Heart right ventricle (tissue), 16 donors: ENCODE data around the gene FANK1. TPM values are rescaled to one million over a fixed set of nuclear protein-coding genes. Genes with fewer than 3 reads are reported as not detected.

ENCODE experiments used
- ATAC-seq, 8 donors: fragments of 200-7000 bp; cut with Tn5 transposase; one replicate each; pipeline ENCODE4 v1.9.1; 2020; ENCODE audit warnings: mild to moderate bottlenecking in 8 of 8, moderate library complexity in 8 of 8, moderate number of reproducible peaks in 1 of 8
- DNase-seq, 2 donors: peaks; one replicate each; pipeline ENCODE4 v3.0.0-alpha.2; 2020
- H3K27ac ChIP-seq, 10 donors: fragments of 200-600 bp; sonication (generic) in 2 of 10; one replicate each; pipeline versions ENCODE4 v1.5.0 to v1.8.0; 2020 to 2022; ENCODE audit warnings: mild to moderate bottlenecking in 3 of 10
- H3K27me3 ChIP-seq, 7 donors: fragments of 200-600 bp; one replicate each; pipeline ENCODE4 v1.8.0; 2021 to 2022; ENCODE audit warnings: mild to moderate bottlenecking in 2 of 7
- H3K36me3 ChIP-seq, 9 donors: fragments of 200-600 bp; sonication (generic) in 1 of 9; one replicate each; pipeline versions ENCODE4 v1.5.0 to v1.8.0; 2020 to 2022; ENCODE audit warnings: mild to moderate bottlenecking in 2 of 9
- H3K4me1 ChIP-seq, 9 donors: fragments of 200-600 bp; sonication (generic) in 1 of 9; one replicate each; pipeline versions ENCODE4 v1.5.0 to v1.8.0; 2020 to 2022; ENCODE audit warnings: mild to moderate bottlenecking in 4 of 9
- H3K4me3 ChIP-seq, 10 donors: fragments of 200-600 bp; sonication (generic) in 2 of 10; one replicate each; pipeline versions ENCODE4 v1.5.0 to v1.8.0; 2020 to 2022; ENCODE audit warnings: mild to moderate bottlenecking in 7 of 10, moderate library complexity in 2 of 10
- H3K9me3 ChIP-seq, 11 donors: fragments of 200-600 bp in 10 of 11; sonication (generic) in 2 of 11; one replicate each; pipeline versions ENCODE4 v1.5.0 to v1.8.0; 2013 to 2022; ENCODE audit warnings: mild to moderate bottlenecking in 2 of 11, control low read depth in 1 of 11, moderate library complexity in 1 of 11
- WGBS, 2 donors: extraction: QIAGEN DNeasy Blood & Tissue Kit; methylation state at CpG; one replicate each; pipeline ENCODE4 v1.1.7; 2013; ENCODE audit warnings: inconsistent platforms in 1 of 2; 5-methylcytosine and 5-hydroxymethylcytosine counted together
- intact Hi-C, 10 donors: fragments of 100-400 bp; cut with DNase I; formaldehyde crosslinking; loops; one replicate each; pipeline versions ENCODE4 v1.11.1 to v1.14.2; 2022
- polyA plus RNA-seq, 2 donors: library from polyadenylated mRNA; stranded (reverse); fragments of 200-250 nt; gene quantifications; one replicate each; pipeline ENCODE4 v1.2.3, GENCODE V29; 2013
- total RNA-seq, 10 donors: library from RNA; stranded (reverse); fragmentation: NEBNext Ultra II Directional in 3 of 10; extraction: Animal tissue kit (Norgen Biotek cat#: 25700) in 3 of 10; gene quantifications; one replicate each; pipeline versions ENCODE4 v1.2.1 to v1.2.4, GENCODE V29; 2021 to 2023
- TF ChIP-seq, protein P1 (sequence below), 9 donors: fragments of 200-600 bp; sonication (generic) in 2 of 9; IDR thresholded peaks; one replicate each; pipeline versions ENCODE4 v1.5.0 to v1.8.0; 2021 to 2022; ENCODE audit warnings: antibody characterized with exemption in 9 of 9, mild to moderate bottlenecking in 5 of 9, moderate library complexity in 1 of 9
- donor health status: Arrhythmogenic right ventricular cardiomyopathy.
- donor health status: ischemic (EF 13 %, LVEDD 7.1; RV severe dilation, severe dysfunction).
- donor health status: healthy with polysubstance abuse.
- donor health status: DM: no; HTN: yes; CAD: no.
- donor health status: DM: no; HTN: no; CAD: no.
- donor health status: ischemic (EF 25% LVEDD 6.9; RV normal size, moderate dysfunction).
- donor health status: ischemic (EF 25% LVEDD 5.7; RV mildly dilated, moderate dysfunction).
- donor health status: healthy.
- donor health status: DM: yes; HTN: yes; CAD: no.
- donor health status: Ischemic cardiomyopathy.
- donor health status: ischemic (EF 35%, LVEDD 5.7; RV mildly dilated, moderate dysfunction).
- donor health status: nonischemic (EF 11% LVEDD 7.7; RV severe dilation, severe dysfunction).
- donor health status: DM: yes; HTN: yes; CAD: no.
- donor health status: PGD.
- donor health status: ischemic (EF 29% LVEDD 5.4; RV normal size, mild dysfunction).
- donor health status: nonischemic (EF 23%, LVEDD 6.1; RV moderate dilation, normal function).

Gene FANK1
- total and polyA plus RNA-seq, 12 donors = 0.40 to 1.2 (median 0.68) TPM; not detected in 3

DNA sequence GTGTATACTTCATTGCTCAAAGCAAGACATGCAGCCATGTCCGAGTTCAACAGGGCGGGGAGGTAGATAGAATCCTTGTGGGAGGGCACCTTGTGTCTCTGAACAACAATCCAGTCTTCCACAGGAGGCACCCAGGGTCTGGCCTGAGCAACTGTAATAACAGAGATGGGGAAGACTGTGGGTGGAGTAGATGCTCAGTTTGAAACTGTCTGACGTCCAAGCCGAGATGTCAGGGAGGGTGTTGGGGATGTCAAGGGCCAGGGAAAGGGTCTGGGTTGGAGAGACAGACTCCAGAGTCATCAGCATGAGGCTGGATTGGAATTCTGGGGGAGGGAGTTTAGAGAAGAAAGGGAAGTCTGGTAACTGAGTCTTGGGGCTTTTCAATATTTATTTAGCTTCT, 88.0 kb downstream of the FANK1 start:
- DNase-seq (no peak), ATAC-seq (no peak)
- H3K36me3 ChIP-seq = no peaks in the 10 kb centered on the region
- H3K27ac ChIP-seq = no peak overlapping the region
- H3K27me3 ChIP-seq = peaks cover 0 to 3% (median 0%) of the 10 kb centered on the region in 7 donors
- H3K4me1 ChIP-seq = peaks cover 0 to 4% (median 0%) of the 10 kb centered on the region in 9 donors
- H3K9me3 ChIP-seq = no peaks in the 10 kb centered on the region
- TF ChIP-seq, protein P1, sequence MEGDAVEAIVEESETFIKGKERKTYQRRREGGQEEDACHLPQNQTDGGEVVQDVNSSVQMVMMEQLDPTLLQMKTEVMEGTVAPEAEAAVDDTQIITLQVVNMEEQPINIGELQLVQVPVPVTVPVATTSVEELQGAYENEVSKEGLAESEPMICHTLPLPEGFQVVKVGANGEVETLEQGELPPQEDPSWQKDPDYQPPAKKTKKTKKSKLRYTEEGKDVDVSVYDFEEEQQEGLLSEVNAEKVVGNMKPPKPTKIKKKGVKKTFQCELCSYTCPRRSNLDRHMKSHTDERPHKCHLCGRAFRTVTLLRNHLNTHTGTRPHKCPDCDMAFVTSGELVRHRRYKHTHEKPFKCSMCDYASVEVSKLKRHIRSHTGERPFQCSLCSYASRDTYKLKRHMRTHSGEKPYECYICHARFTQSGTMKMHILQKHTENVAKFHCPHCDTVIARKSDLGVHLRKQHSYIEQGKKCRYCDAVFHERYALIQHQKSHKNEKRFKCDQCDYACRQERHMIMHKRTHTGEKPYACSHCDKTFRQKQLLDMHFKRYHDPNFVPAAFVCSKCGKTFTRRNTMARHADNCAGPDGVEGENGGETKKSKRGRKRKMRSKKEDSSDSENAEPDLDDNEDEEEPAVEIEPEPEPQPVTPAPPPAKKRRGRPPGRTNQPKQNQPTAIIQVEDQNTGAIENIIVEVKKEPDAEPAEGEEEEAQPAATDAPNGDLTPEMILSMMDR (IDR thresholded peaks at IDR 0.05) = no peak
- WGBS, 2 donors = 67 to 75% methylated on average over 4 of the region's 4 CpGs
- intact Hi-C loops = loop anchor here (5.0 to 10.0 kb wide), 16 partner anchors 120 to 1873 kb away; partner anchors contain the start of gene ADAM12 (in 4 of the 10)
- H3K4me3 ChIP-seq = no peak overlapping the region

DNA sequence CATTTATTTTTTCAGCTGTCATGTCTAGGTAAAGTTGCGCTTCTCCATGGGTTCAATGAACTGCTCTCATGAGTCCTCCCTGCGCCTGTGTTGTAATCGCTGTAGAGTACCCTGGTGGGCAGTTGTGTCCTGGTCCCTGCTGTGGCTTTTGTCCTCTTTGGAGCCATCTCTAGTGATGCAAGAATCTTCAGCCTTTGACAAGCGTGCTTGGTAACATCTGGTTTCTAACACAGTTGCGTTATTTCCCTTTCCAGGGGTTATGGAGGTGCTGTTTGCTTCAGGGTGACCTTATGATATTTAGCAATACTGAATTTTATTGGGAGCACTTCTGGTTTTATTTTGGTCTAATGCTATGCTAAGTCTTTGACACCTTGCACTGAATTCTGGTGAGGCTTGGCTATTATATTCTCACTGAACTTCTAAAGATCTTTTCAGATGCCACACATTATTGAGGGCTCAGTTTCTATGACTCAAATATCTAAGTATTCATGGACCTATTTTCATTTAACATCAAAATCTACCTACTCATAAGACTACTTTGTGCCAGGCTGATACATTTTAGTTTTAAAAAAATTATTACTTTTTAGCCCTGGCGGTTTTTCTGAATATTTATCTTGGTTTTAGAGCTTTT, 88.6 kb downstream of the FANK1 start:
- TF ChIP-seq, protein P1 (IDR thresholded peaks at IDR 0.05) = no peak
- ATAC-seq (no peak), DNase-seq (no peak)
- no peak overlapping the region for H3K4me3 ChIP-seq
- no peaks in the 10 kb centered on the region for H3K9me3 ChIP-seq
- intact Hi-C loops = loop anchor here (5.0 to 10.0 kb wide), 16 partner anchors 120 to 1872 kb away; partner anchors contain the start of gene ADAM12 (in 4 of the 10)
- WGBS, 2 donors = 87 to 88% methylated on average over 6 of the region's 6 CpGs
- no peaks in the 10 kb centered on the region for H3K36me3 ChIP-seq
- no peak overlapping the region for H3K27ac ChIP-seq
- peaks cover 0 to 3% (median 0%) of the 10 kb centered on the region in 7 donors for H3K27me3 ChIP-seq
- H3K4me1 ChIP-seq = peaks cover 0 to 4% (median 0%) of the 10 kb centered on the region in 9 donors

DNA sequence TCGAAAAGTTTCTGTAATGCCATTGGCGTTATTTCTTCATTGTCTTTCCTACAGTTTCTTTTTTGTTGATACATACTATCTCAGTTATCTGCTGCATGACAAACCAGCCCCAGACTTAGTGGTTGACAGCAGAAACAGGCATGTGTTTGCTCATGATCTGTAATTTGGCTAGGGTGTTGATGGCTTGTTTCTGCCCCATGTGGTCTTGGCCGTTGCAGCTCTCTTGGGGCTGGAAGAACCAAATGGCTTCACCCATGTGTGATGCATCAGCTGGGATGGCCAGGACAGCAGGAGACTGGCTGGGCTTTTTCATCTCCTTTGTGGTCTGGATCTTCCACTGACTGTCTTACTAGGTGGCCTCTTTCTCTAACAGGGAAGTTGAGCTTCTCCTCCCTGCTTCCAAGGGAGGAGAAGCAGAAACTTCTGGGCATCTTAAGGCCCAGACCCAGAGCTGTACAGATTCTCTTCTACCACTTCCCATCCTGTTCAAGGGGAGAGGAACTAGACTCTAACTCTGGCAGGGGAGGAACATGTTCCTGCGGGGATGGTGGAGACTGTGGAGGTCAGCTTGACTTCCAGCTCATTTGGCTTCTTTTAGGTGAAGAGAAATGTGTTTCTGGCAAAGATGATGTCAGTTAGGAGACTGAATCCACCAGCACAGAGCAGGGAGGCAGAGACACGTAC, 89.3 kb downstream of the FANK1 start:
- Histone ChIP-seq H3K4me1 (peaks cover 0 to 4% (median 0%) of the 10 kb centered on the region in 9 donors), H3K9me3 (no peaks in the 10 kb centered on the region), H3K36me3 (no peaks in the 10 kb centered on the region), H3K27me3 (peaks cover 0 to 3% (median 0%) of the 10 kb centered on the region in 7 donors), H3K4me3 (no peak overlapping the region), H3K27ac (no peak overlapping the region)
- WGBS, 2 donors = 73 to 78% methylated on average over 5 of the region's 5 CpGs
- no peak for DNase-seq
- ATAC-seq = no peak
- intact Hi-C loops = loop anchor here in 7 of 10 donors (10.0 kb wide), 7 partner anchors 121 to 1869 kb away; partner anchors contain the start of gene ADAM12 (in 1 of the 7)
- TF ChIP-seq, protein P1 (IDR thresholded peaks at IDR 0.05) = no peak

DNA sequence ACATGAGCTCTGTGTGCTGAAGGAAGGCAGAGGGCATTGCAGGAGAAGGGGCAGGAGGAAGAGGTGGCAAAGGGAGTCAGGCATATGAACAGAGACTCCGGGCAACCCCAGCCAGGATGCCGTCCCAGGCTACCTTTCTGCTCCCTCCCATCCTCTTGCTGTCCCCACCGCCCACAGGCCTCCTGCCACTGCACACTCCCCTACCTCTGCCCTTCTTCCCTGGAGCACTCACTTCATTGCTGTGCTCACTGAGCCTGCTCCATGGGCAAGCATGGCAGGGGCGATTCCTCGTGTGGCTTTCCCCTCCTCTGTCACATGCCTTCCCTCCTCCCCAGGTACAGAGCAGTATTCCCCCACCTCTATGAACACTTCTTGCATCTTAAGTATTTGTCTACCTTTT, 93.4 kb downstream of the FANK1 start:
- no peaks in the 10 kb centered on the region for H3K36me3 ChIP-seq
- H3K4me1 ChIP-seq = no peaks in the 10 kb centered on the region
- H3K9me3 ChIP-seq = no peaks in the 10 kb centered on the region
- H3K27ac ChIP-seq = no peak overlapping the region
- no peak for ATAC-seq
- peaks cover 0 to 3% (median 0%) of the 10 kb centered on the region in 7 donors for H3K27me3 ChIP-seq
- TF ChIP-seq, protein P1 (IDR thresholded peaks at IDR 0.05) = no peak
- 91 to 99% methylated on average over 4 to 5 of the region's 5 CpGs for WGBS, 2 donors
- intact Hi-C loops = loop anchor here in 7 of 10 donors (10.0 kb wide), 7 partner anchors 125 to 1865 kb away; partner anchors contain the start of gene ADAM12 (in 1 of the 7)
- no peak overlapping the region for H3K4me3 ChIP-seq
- DNase-seq = no peak
